IPS-18c (cell line): ENCODE data around the gene MYH3.

Experiments
- H3K4me3 ChIP-seq: 2 replicates; pipeline ENCODE4 v1.7.0; 2013; ENCODE audit warnings: low read depth, mild to moderate bottlenecking, low read length, moderate library complexity; ENCODE audit not compliant: insufficient read depth
- H3K9me3 ChIP-seq: one replicate; pipeline ENCODE4 v1.6.1; 2013; ENCODE audit warnings: mild to moderate bottlenecking, low read length, moderate library complexity; ENCODE audit not compliant: control insufficient read depth, insufficient read depth

The MYH3 gene

DNA sequence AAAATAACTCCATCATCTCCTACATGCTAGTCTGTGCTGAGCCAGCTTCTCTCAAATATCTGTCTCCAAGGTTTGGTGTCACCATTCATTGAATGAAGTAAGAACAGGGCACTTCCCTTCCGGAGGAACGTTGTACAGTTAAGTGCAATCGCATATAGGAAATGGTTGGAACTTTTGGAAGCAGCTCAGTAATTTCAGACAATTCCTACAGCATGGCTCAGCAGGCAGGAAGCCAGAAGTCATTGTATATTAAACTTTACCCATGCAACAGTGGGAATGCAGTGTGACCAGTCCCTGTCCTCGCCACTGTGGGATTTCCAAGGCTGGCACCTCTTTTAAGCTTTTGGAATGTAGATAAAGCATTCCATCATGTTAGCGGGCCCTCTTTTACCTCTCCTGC is 56.5 kb downstream of the MYH3 start:
- Histone ChIP-seq H3K9me3 (no peaks in the 10 kb centered on the region), H3K4me3 (no peak overlapping the region)

DNA sequence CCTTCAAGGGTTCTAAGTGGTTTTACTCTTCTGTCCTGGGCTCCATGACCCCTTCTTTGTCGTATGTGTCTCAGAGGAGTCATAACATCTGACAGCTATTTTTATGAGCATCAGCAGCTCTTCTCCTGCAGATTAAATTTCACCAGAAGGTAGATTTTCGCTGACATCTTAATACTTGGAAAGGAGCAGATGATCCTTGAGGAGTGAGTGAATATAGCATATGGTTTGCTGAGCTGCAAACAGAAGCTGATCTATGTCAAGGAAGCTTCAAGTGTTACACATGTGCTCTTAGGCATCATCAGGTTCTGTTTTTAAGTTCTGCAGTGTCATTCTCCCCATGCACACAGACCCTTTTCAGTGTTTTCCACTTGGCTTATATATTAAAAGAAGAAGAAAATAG is 58.5 kb downstream of the MYH3 start:
- Histone ChIP-seq H3K9me3 (no peaks in the 10 kb centered on the region), H3K4me3 (no peak overlapping the region)

DNA sequence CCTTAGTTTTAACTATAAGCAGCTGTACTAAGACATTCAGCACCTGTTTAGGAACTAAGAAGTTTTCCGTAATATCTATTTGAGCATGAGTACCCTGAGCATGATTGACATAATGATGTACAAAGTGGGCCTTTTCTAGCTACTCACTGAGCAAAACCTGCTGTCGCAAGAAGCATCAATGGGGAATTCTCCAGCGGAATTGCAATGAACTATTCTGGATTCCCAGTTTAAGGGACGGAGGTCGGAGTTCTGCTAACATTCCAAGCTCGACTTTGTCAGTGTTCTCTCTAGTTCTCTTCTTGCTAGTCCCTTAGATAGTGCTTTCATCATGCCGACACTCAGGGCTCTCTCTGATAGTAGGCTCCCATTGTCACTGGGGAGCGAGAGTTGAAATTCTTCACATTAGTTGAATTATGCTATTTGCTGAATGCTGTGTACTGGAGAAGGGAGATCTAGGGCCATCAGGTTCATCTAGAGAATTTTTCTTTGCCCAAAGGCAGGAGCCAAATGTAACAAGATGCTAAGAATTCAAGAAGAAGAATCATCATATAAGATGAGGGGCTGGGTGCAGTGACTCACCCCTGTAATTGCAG is 67.5 kb downstream of the MYH3 start:
- Histone ChIP-seq H3K4me3 (no peak overlapping the region), H3K9me3 (no peaks in the 10 kb centered on the region)

DNA sequence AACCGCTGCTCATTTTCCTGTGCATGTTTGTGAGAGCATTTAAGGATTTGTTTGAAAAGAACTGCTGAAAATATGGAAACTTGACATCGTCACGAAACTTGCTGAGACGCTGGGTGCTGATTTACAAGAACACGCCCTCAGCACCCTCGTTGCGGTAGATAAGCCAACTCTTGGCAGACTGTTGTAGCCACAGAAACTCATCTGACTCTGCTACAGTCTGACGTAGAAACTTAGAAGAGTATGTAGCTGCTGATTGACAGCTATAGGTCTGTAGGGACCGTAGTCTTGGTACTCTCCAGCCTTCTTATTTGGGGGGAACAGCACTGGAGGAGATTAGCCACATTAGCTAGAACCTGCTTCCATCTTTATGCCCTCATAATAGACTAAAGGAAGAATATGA is 71.6 kb downstream of the MYH3 start:
- H3K9me3 ChIP-seq, result no peaks in the 10 kb centered on the region
- no peak overlapping the region for H3K4me3 ChIP-seq

DNA sequence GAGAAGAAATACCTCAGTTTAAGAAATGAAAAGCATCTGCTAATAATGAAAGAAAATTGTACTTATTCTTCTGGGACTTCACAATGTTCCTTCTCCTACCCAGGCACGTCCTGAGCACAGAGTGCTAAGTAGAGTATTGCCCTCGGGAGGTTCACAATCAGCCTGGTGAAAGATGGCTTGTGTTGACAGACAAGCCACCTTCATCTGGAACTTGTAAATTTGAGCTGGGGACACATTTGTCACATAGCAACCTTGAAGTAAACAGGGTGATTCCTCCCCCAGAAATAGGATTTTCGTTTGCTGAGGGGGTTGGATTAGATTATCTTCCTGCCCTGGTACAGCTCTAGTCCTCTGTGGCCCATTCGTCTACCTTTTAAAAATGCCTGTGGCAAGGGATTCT is 73.3 kb downstream of the MYH3 start:
- no peak overlapping the region for H3K4me3 ChIP-seq
- no peaks in the 10 kb centered on the region for H3K9me3 ChIP-seq

DNA sequence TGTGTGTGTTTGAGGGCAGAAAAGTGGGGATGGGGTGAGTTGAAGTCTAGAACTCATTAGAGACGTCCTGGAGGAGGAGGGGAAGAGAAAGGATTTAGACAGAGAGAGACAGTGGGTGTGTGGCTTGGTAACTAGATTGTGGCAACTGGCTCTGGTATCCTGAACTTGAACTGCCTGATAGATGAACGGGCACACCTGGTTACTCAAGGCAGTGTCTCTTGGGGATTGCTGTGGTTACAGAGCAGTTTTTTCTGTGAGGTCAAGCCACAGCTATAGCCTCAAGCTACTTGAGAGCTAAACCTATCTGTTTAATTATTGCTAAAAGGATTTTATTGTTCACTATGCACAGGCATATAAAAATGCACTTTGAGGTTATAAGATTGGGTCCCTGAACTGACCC is 77.8 kb downstream of the MYH3 start:
- Histone ChIP-seq H3K4me3 (no peak overlapping the region), H3K9me3 (no peaks in the 10 kb centered on the region)
